SJSA1 (cell line): ENCODE results near the gene LRRC75B. TPM values are rescaled to one million over a fixed set of nuclear protein-coding genes. Genes with fewer than 3 reads are reported as not detected.
"Not testable (repeated sequence)": the region's sequence is repeated elsewhere in the genome, so short reads cannot be mapped to it uniquely, and the experiment has no call there.

Source experiments
- DNase-seq, 2 experiments: peaks; one replicate each; pipeline ENCODE4 v3.0.0-alpha.2; 2015 to 2020; ENCODE audit warnings: low spot score in 2 of 2, low read depth in 1 of 2
- H3K27ac ChIP-seq: fragments of 250-450 bp; sonication (Bioruptor Pico); 2 replicates; pipeline ENCODE4 v1.5.1; 2020; ENCODE audit warnings: mild to moderate bottlenecking, moderate library complexity
- H3K27me3 ChIP-seq: fragments of 250-450 bp; sonication (Bioruptor Pico); replicated peaks from 2 replicates; pipeline ENCODE4 v1.5.1; 2020; ENCODE audit warnings: mild to moderate bottlenecking, moderate library complexity
- H3K36me3 ChIP-seq: fragments of 250-450 bp; sonication (Bioruptor Pico); 2 replicates; pipeline ENCODE4 v1.5.1; 2020; ENCODE audit warnings: mild to moderate bottlenecking
- H3K4me1 ChIP-seq: fragments of 250-450 bp; sonication (Bioruptor Pico); replicated peaks from 2 replicates; pipeline ENCODE4 v1.6.1; 2021; ENCODE audit warnings: mild to moderate bottlenecking
- H3K4me3 ChIP-seq: fragments of 250-450 bp; sonication (Bioruptor Pico); 2 replicates; pipeline ENCODE4 v1.5.1; 2020; ENCODE audit warnings: mild to moderate bottlenecking
- H3K9me3 ChIP-seq: fragments of 250-450 bp; sonication (Bioruptor Pico); replicated peaks from 2 replicates; pipeline ENCODE4 v1.5.1; 2020; ENCODE audit warnings: mild to moderate bottlenecking
- total RNA-seq: library from RNA; depleted of rRNA; stranded (reverse); fragments of >200 nt; shearing (Covaris generic); gene quantifications from 2 replicates; pipeline ENCODE4 v1.2.3, GENCODE V29; 2014

The LRRC75B gene
- total RNA-seq, 1 experiment from 2014 or later: 2.3 TPM

DNA sequence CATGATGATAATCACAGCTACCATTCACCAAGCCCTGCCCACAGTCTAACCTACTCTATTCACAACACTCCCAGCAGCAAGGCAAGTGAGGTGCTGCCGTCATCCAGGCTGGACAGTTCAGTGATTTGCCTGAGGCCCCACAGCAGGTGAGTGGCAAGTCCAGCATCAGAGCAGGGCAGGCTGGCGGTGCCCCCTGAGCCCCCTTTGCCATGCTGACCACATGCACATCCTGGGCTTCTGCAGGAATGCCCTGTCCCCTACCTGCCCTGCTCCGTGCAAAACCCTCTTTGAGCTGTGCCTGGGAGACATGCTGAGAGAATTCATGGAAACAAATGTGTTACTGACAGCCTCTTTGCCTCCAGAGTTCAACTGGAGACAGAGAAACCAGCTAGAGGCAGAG lies 17.0 kb upstream of the LRRC75B start:
- H3K27me3 ChIP-seq, H3K9me3 ChIP-seq, H3K36me3 ChIP-seq, DNase-seq, H3K4me3 ChIP-seq, H3K27ac ChIP-seq, H3K4me1 ChIP-seq: not testable (repeated sequence)

GRCh38 chr22:24608327-24608726 lies 15.5 kb upstream of the LRRC75B start:
- H3K27me3 ChIP-seq, H3K4me3 ChIP-seq, H3K27ac ChIP-seq, H3K9me3 ChIP-seq, H3K4me1 ChIP-seq, DNase-seq, H3K36me3 ChIP-seq: not testable (repeated sequence)

DNA sequence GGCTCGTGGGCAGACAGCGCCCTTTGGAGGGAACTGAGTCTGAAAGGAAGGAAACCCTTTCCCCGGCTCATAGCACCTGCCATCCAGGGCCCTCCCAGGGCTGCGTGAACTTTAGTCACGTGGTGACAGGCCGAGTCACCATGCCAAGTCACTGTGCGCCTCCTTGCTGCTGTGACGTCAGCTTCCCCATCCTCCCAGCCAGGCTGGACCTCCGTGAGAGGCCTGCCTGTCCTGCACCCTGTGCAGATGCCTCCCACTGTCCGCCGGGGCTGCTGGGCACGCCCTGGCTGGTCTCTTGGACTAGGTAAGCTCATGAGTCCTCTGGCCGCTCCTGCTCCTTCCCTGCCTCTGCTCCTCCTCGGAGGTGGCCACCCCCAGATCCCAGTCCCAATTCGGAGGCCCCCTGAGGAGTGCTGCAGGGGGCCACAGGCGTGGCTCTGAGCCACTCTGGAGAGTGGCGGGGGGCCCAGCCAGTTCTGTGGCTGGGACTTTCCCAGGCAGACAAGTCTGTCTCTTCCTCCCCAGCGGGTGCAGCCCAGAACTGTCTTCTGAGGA lies 14.6 kb upstream of the LRRC75B start:
- DNase-seq, H3K9me3 ChIP-seq, H3K27ac ChIP-seq: not testable (repeated sequence)

GRCh38 chr22:24606340-24606739 lies 13.5 kb upstream of the LRRC75B start:
- DNase-seq, H3K9me3 ChIP-seq, H3K27ac ChIP-seq, H3K4me1 ChIP-seq, H3K4me3 ChIP-seq, H3K36me3 ChIP-seq, H3K27me3 ChIP-seq: not testable (repeated sequence)

More for the DNA sequence above, 14.6 kb upstream of the LRRC75B start:
- not testable (repeated sequence) for H3K4me3 ChIP-seq, H3K36me3 ChIP-seq, H3K4me1 ChIP-seq, H3K27me3 ChIP-seq

DNA sequence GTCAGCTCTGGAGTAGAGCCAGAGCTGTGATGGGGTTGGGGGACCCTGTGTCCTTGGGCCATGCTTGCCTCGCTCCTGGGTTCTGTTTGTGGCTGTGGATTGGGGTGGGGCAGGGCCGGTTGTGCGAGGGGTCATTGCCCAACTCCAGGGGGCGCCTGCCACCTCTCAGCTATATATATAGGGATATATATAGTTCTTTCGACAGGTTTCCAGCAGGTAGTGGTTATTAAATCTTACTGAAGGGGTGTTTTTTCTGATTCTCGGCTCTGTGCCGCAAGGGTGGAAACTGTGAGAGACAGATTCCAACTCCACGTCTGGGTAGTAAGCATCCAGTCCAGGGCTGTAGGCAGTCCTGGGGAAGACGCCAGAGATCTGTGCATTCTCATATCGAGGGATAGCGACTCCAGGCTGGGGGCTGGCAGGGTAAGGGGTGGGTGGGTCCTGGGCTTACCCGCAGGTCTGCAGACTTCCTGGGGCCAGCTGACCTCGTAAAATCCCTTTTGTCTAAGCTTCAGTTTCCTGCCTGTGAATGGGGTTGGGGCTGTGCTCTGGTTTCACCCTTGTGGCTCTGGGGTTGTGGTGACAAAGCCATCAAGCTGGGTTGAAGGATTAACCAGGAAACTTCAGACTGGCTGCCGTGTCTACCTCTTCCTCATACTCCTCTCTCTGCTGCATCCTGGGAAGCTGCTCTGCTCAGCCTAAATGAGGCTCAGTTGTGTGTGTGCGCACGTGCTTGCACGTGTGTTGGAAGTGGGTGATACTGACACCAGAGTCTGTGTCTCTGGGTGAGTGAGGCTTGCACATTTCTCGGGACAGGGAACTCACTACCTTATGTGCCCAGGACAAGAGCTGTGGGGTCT lies 11.1 kb upstream of the LRRC75B start:
- H3K27ac ChIP-seq, DNase-seq, H3K9me3 ChIP-seq, H3K36me3 ChIP-seq, H3K27me3 ChIP-seq, H3K4me1 ChIP-seq, H3K4me3 ChIP-seq: not testable (repeated sequence)

DNA sequence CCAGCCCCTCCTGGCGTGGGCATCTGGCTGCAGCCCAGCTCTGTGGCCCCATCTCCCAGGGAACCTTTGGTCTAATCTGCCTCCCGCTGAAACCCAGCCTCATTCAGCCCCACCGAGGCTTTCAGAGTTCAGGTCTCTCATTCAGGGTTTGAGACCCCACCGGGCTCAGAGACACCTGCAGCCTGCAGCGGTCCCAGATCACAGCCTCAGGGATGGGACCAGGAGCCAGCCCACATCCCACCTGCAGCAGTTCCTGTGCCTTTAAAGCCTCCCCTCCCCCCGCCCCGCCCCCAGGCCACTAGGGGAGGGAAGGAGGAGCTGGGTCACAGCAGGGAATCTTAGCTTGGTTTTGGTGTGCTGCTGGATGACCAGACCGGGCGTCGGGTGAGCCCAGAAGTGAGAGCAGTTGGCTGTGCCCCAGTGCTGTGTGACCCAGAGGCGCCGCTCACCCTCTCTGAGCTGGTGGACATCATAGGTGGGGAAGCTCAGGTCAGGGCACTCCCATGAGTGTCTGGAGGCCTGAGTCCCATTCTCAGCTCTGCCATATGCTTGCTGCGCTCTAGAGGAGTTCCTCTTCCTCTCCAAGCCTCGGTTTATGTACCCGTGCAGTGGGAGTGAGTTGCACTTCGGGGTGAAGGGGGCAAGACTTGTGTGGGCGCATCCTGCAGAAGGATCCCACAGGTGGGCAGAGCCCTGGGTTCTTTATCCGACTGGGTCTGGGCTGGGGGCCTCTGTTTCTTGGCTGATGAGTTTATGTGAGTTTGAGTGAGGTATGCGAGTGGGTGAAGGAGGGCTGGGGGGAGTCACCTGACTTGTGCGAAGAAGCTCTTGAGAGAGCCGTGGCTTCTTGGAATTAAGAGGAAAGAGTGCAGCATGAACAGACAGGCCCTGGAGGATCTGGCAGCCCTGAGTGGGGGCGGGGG lies 10.2 kb upstream of the LRRC75B start, which contains the start of gene GGT1:
Gene GGT1 (plus strand): TSS at position 347 of the 923 bp plus-strand sequence. CDS start 7,889 bp downstream, outside the sequence.
- not testable (repeated sequence) for H3K36me3 ChIP-seq, DNase-seq, H3K9me3 ChIP-seq, H3K27me3 ChIP-seq, H3K27ac ChIP-seq, H3K4me1 ChIP-seq, H3K4me3 ChIP-seq

GRCh38 chr22:24602105-24602749 lies 9.4 kb upstream of the LRRC75B start:
- not testable (repeated sequence) for H3K36me3 ChIP-seq, H3K27me3 ChIP-seq, H3K4me3 ChIP-seq, H3K27ac ChIP-seq, DNase-seq, H3K4me1 ChIP-seq, H3K9me3 ChIP-seq

GRCh38 chr22:24601217-24602104 lies 8.6 kb upstream of the LRRC75B start:
- Histone ChIP-seq H3K4me3 (no peak overlapping the region), H3K27ac (no peak overlapping the region), H3K9me3 (no peaks in the 10 kb centered on the region), H3K27me3 (no peaks in the 10 kb centered on the region), H3K4me1 (no peaks in the 10 kb centered on the region), H3K36me3 (no peaks in the 10 kb centered on the region)
- DNase-seq: no peak

GRCh38 chr22:24599958-24600715 lies 7.3 kb upstream of the LRRC75B start:
- not testable (repeated sequence) for DNase-seq, H3K4me3 ChIP-seq, H3K27me3 ChIP-seq, H3K36me3 ChIP-seq, H3K4me1 ChIP-seq, H3K27ac ChIP-seq, H3K9me3 ChIP-seq

DNA sequence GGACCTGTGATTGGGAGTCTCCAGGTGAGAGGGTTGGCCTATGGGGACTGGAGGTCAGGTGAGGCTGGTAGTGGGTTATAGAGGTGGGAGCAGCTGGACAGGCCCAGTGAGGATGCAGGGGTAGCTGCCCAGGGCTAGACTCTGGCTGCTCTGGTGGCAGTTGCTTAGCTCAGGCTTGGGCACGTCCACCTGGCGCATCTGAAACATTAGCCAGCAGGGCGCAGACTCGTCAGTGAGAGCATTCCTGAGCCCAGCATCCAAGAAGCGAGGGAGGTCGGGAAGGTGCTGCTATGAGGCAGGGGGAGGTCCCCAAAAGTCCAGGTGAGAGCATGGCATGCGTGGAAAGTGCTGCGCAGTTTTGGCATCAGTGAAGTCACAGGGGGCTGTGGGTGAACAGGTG lies 6.6 kb upstream of the LRRC75B start:
- Histone ChIP-seq H3K36me3 (no peaks in the 10 kb centered on the region), H3K4me1 (no peaks in the 10 kb centered on the region), H3K27ac (no peak overlapping the region), H3K27me3 (no peaks in the 10 kb centered on the region), H3K9me3 (no peaks in the 10 kb centered on the region), H3K4me3 (no peak overlapping the region)
- DNase-seq: no peak

DNA sequence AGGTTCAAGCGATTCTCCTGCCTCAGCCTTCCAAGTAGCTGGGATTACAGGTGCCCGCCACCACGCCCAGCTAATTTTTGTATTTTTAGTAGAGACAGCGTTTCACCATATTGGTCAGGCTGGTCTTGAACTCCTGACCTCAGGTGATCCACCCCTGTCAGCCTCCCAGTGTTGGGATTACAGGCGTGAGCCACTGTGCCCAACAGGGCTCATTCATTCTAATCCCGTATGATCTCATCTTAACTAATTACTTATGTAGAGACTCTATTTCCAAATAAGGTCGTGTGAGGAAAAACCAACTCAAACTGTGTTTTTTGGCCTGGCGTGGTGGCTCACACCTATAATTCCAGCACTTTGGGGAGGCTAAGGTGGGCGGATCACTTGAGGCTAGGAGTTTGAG lies 4.2 kb upstream of the LRRC75B start:
- H3K27ac ChIP-seq, DNase-seq, H3K4me3 ChIP-seq, H3K36me3 ChIP-seq, H3K9me3 ChIP-seq, H3K27me3 ChIP-seq: not testable (repeated sequence)
- H3K4me1 ChIP-seq: peaks cover 11% of the 10 kb centered on the region

- peaks cover 12% of the 10 kb centered on the region for H3K4me1 ChIP-seq
- no peak for DNase-seq
- no peaks in the 10 kb centered on the region for H3K9me3 ChIP-seq
- H3K27me3 ChIP-seq: no peaks in the 10 kb centered on the region
- no peaks in the 10 kb centered on the region for H3K36me3 ChIP-seq
- H3K27ac ChIP-seq: no peak overlapping the region
- no peak overlapping the region for H3K4me3 ChIP-seq
Observed at GRCh38 chr22:24595863-24596262, 3.0 kb upstream of the LRRC75B start.
